Measurements from ENCODE around the gene PKM. TPM values are rescaled to one million over a fixed set of nuclear protein-coding genes. Genes with fewer than 3 reads are reported as not detected.
A peak's percentile ranks its signal among the peaks of the same experiment; 100 is the strongest.

Gene PKM
- polyA plus RNA-seq, 1 experiment: 2,130 TPM

GRCh38 chr15:72193836-72194396, 37.1 kb downstream of the PKM start:
- CTCF ChIA-PET: no interaction called here
- peaks cover 6% of the 10 kb centered on the region for H3K27me3 ChIP-seq (ENCODE audit: control insufficient read depth, insufficient read depth, low read length)
- POLR2A ChIA-PET: no interaction called here
- DNase-seq (ENCODE audit: low read depth, low spot score): no peak
- TF ChIP-seq, protein P1, sequence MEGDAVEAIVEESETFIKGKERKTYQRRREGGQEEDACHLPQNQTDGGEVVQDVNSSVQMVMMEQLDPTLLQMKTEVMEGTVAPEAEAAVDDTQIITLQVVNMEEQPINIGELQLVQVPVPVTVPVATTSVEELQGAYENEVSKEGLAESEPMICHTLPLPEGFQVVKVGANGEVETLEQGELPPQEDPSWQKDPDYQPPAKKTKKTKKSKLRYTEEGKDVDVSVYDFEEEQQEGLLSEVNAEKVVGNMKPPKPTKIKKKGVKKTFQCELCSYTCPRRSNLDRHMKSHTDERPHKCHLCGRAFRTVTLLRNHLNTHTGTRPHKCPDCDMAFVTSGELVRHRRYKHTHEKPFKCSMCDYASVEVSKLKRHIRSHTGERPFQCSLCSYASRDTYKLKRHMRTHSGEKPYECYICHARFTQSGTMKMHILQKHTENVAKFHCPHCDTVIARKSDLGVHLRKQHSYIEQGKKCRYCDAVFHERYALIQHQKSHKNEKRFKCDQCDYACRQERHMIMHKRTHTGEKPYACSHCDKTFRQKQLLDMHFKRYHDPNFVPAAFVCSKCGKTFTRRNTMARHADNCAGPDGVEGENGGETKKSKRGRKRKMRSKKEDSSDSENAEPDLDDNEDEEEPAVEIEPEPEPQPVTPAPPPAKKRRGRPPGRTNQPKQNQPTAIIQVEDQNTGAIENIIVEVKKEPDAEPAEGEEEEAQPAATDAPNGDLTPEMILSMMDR (IDR thresholded peaks at IDR 0.05; ENCODE audit: low read depth, low read length): no peak
- H3K9me3 ChIP-seq (ENCODE audit: control insufficient read depth, insufficient read depth, low read length): no peaks in the 10 kb centered on the region; the same call in 1 of the 2 replicates
- H3K4me3 ChIP-seq (ENCODE audit: low read depth, low read length): no peak overlapping the region
- H3K27ac ChIP-seq (ENCODE audit: low read depth, low read length): no peak overlapping the region

DNA sequence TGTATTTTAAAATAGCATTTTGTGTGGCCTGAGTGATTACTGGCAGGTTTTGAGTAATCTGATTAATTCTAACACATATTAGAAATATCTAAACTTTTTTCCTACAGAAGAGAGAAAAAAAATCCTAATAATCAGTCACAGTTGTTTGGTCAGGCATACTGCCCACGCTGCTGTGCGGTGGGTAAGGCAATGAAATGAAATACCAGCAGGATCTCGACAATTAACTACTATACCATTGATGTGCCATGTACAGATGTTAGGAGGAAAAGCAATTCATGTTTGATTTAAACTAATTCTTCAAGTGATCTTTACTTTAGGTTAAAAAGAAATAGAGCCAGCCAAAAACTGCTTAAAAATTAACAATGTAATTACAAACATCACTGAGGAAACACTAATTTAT, 38.6 kb downstream of the PKM start:
- DNase-seq (ENCODE audit: low read depth, low spot score): no peak
- Histone ChIP-seq H3K27me3 (ENCODE audit: control insufficient read depth, insufficient read depth, low read length) (peaks cover 13% of the 10 kb centered on the region), H3K4me3 (ENCODE audit: low read depth, low read length) (no peak overlapping the region), H3K27ac (ENCODE audit: low read depth, low read length) (no peak overlapping the region), H3K9me3 (ENCODE audit: control insufficient read depth, insufficient read depth, low read length) (no peaks in the 10 kb centered on the region)
- CTCF ChIA-PET: no interaction called here
- POLR2A ChIA-PET: no interaction called here
- TF ChIP-seq, protein P1 (IDR thresholded peaks at IDR 0.05; ENCODE audit: low read depth, low read length): no peak

- H3K9me3 ChIP-seq (ENCODE audit: control insufficient read depth, insufficient read depth, low read length): no peaks in the 10 kb centered on the region; the same call in 1 of the 2 replicates
- TF ChIP-seq, protein P1 (IDR thresholded peaks at IDR 0.05; ENCODE audit: low read depth, low read length): no peak
- ChIA-PET POLR2A (no interaction called here), CTCF (no interaction called here)
- DNase-seq (ENCODE audit: low read depth, low spot score): no peak
- H3K4me3 ChIP-seq (ENCODE audit: low read depth, low read length): no peak overlapping the region
- peaks cover 22% of the 10 kb centered on the region for H3K27me3 ChIP-seq (ENCODE audit: control insufficient read depth, insufficient read depth, low read length)
- no peak overlapping the region for H3K27ac ChIP-seq (ENCODE audit: low read depth, low read length)
Observed at GRCh38 chr15:72189250-72189902, 41.6 kb downstream of the PKM start.

DNA sequence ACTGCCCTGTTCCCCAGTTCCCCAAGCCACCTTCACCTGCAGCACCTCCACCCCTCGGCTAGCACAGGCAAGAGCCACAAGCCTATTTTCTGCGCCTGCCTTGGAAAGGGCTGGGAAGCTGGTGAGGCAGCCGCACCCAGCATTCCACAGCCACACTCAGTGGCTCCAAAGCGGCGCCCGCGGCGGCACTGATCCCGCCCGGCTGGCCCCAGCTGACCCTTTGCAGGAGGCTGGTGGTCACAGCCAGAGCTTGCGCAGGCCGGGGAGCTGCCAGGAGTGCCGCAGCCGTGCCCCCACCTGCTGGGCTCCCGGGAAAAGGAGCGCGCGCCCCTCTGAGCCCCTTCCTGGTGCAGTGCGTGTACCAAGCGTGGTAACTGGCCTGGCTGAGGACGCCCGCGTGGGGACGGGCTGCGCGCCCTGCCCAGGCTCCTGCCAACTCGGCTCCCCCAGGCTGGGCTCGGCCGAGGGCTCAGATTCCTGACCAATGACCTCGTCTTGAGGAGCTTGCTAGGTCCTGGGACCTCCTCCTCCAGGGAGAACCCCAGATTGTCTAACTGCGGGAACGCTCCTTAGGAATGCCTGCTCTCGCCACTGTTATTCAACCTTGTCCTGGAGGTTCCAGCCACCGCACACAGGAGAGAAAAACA, 46.7 kb downstream of the PKM start:
- H3K27ac ChIP-seq (ENCODE audit: low read depth, low read length): no peak overlapping the region
- no peak for DNase-seq (ENCODE audit: low read depth, low spot score)
- CTCF ChIA-PET: no interaction called here

More for the DNA sequence above, 46.7 kb downstream of the PKM start:
- TF ChIP-seq, protein P1 (IDR thresholded peaks at IDR 0.05; ENCODE audit: low read depth, low read length): no peak
- POLR2A ChIA-PET: interaction anchor here (0.6 kb wide), 1 partner anchor 26 kb away, joined by 5 read pairs; no protein-coding TSS in a partner anchor
- H3K9me3 ChIP-seq (ENCODE audit: control insufficient read depth, insufficient read depth, low read length): no peaks in the 10 kb centered on the region; the same call in 1 of the 2 replicates
- peak overlapping the region; percentile 20; the same call in 1 of the 2 replicates for H3K4me3 ChIP-seq (ENCODE audit: low read depth, low read length)
- H3K27me3 ChIP-seq (ENCODE audit: control insufficient read depth, insufficient read depth, low read length): peaks cover 32% of the 10 kb centered on the region

Data from AG04450 (cell line).